Measurements from ENCODE around the gene SELENOM.

SELENOM gene

DNA sequence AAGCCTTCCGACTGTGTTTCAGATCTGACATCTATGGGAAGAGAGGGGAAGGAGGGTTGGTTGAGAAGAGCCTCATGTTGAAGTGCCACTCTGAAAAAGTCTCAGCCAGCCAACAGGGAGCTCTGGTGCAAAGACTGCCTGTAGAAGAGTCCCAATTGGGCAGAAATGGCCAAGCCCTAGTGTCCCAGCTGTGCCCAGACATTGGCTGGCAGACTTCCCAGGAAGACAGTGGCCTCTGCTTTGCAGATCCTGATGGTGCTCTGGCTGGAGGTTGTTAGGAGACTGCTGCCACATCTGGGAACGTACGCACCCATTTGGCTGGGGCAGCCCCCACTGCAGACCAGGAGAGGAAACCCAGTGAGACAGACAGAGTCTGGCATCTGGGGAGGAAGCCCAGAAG is 36.2 kb upstream of the SELENOM start:
- Histone ChIP-seq H3K4me2 (ENCODE audit: low read length) (no peak overlapping the region), H3K36me3 (ENCODE audit: insufficient read depth, low read length) (no peaks in the 10 kb centered on the region), H3K4me3 (ENCODE audit: low read depth, low read length, poor library complexity, severe bottlenecking) (no peak overlapping the region), H3K27ac (ENCODE audit: low read depth, low read length, poor library complexity, severe bottlenecking) (no peak overlapping the region), H3K9me3 (ENCODE audit: low read length) (no peaks in the 10 kb centered on the region), H3K27me3 (ENCODE audit: insufficient read depth, low read length) (no peaks in the 10 kb centered on the region; the same call in 1 of the 2 replicates), H3K4me1 (ENCODE audit: insufficient read depth, low read length, severe bottlenecking) (no peaks in the 10 kb centered on the region), H2AFZ (ENCODE audit: low read length) (no peak overlapping the region), H3K9ac (ENCODE audit: low read length) (no peak overlapping the region), H3F3A (ENCODE audit: insufficient read depth, low read length) (no peaks in the 10 kb centered on the region), H4K20me1 (ENCODE audit: insufficient read depth, low read length) (no peaks in the 10 kb centered on the region), H3K79me2 (ENCODE audit: insufficient read depth, low read length) (no peaks in the 10 kb centered on the region), H3K9me2 (ENCODE audit: low read depth, low read length) (no peaks in the 10 kb centered on the region)
- no peak for TF ChIP-seq EZH2 (IDR thresholded peaks at IDR 0.05; ENCODE audit: borderline replicate concordance, low read length)
- TF ChIP-seq, protein P1, sequence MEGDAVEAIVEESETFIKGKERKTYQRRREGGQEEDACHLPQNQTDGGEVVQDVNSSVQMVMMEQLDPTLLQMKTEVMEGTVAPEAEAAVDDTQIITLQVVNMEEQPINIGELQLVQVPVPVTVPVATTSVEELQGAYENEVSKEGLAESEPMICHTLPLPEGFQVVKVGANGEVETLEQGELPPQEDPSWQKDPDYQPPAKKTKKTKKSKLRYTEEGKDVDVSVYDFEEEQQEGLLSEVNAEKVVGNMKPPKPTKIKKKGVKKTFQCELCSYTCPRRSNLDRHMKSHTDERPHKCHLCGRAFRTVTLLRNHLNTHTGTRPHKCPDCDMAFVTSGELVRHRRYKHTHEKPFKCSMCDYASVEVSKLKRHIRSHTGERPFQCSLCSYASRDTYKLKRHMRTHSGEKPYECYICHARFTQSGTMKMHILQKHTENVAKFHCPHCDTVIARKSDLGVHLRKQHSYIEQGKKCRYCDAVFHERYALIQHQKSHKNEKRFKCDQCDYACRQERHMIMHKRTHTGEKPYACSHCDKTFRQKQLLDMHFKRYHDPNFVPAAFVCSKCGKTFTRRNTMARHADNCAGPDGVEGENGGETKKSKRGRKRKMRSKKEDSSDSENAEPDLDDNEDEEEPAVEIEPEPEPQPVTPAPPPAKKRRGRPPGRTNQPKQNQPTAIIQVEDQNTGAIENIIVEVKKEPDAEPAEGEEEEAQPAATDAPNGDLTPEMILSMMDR (IDR thresholded peaks at IDR 0.05; ENCODE audit: low read length): no peak

DNA sequence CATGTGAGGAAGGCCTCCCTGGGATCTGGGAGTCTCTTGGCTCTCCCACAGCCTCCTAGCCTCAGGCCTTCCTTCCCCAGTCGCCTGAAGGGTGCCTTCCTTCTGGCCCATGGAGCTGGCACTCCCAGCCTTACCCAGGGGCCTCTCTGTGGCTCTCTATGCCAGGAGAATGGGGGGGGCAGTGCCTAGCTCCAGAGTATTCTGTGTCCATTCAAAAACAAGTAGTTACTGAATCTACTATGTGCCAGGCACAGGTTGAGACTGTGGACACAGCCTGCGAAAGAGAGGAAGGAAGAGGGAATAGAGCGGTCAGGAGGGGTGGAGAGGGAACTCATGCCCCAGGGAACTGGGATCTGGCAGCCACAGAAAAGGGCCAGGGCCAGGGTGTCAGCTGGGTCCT is 35.7 kb upstream of the SELENOM start:
- Histone ChIP-seq H3K4me2 (ENCODE audit: low read length) (no peak overlapping the region), H2AFZ (ENCODE audit: low read length) (no peak overlapping the region), H3K4me1 (ENCODE audit: insufficient read depth, low read length, severe bottlenecking) (no peaks in the 10 kb centered on the region), H3K9me2 (ENCODE audit: low read depth, low read length) (no peaks in the 10 kb centered on the region), H3K27me3 (ENCODE audit: insufficient read depth, low read length) (no peaks in the 10 kb centered on the region; the same call in 1 of the 2 replicates), H3K9me3 (ENCODE audit: low read length) (no peaks in the 10 kb centered on the region), H4K20me1 (ENCODE audit: insufficient read depth, low read length) (no peaks in the 10 kb centered on the region), H3K27ac (ENCODE audit: low read depth, low read length, poor library complexity, severe bottlenecking) (no peak overlapping the region), H3F3A (ENCODE audit: insufficient read depth, low read length) (no peaks in the 10 kb centered on the region), H3K4me3 (ENCODE audit: low read depth, low read length, poor library complexity, severe bottlenecking) (no peak overlapping the region), H3K36me3 (ENCODE audit: insufficient read depth, low read length) (no peaks in the 10 kb centered on the region), H3K9ac (ENCODE audit: low read length) (no peak overlapping the region), H3K79me2 (ENCODE audit: insufficient read depth, low read length) (no peaks in the 10 kb centered on the region)
- TF ChIP-seq, protein P1 (IDR thresholded peaks at IDR 0.05; ENCODE audit: low read length): no peak
- no peak for TF ChIP-seq EZH2 (IDR thresholded peaks at IDR 0.05; ENCODE audit: borderline replicate concordance, low read length)

DNA sequence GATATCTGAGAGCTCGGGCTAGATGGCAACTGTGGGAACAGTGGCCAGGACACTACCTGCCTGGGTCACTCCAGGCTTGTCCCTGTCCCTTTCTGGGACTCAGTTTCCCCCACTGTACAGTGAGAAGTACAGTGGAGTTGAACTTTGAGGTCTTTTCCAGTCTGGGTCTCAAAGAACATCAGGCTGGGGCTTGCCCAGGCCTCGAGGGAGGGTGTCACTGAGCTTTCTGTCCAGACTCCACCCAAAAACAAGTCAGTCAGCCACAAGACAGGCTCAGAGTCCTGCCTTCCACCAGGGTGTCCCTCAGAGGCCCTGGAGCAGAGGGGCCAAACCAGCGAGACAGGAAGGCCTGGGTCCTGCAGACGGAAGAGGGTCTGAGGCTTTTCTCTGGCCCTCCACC is 34.9 kb upstream of the SELENOM start:
- no peak overlapping the region for H3K9ac ChIP-seq (ENCODE audit: low read length)
- no peaks in the 10 kb centered on the region for H3K36me3 ChIP-seq (ENCODE audit: insufficient read depth, low read length)
- H3K4me3 ChIP-seq (ENCODE audit: low read depth, low read length, poor library complexity, severe bottlenecking): no peak overlapping the region
- H2AFZ ChIP-seq (ENCODE audit: low read length): no peak overlapping the region
- H3K4me1 ChIP-seq (ENCODE audit: insufficient read depth, low read length, severe bottlenecking): no peaks in the 10 kb centered on the region
- H3K27me3 ChIP-seq (ENCODE audit: insufficient read depth, low read length): no peaks in the 10 kb centered on the region; the same call in 1 of the 2 replicates
- H3K27ac ChIP-seq (ENCODE audit: low read depth, low read length, poor library complexity, severe bottlenecking): no peak overlapping the region
- H3K9me2 ChIP-seq (ENCODE audit: low read depth, low read length): no peaks in the 10 kb centered on the region
- H3K4me2 ChIP-seq (ENCODE audit: low read length): no peak overlapping the region
- no peaks in the 10 kb centered on the region for H3K79me2 ChIP-seq (ENCODE audit: insufficient read depth, low read length)
- TF ChIP-seq EZH2 (IDR thresholded peaks at IDR 0.05; ENCODE audit: borderline replicate concordance, low read length): no peak
- TF ChIP-seq, protein P1 (IDR thresholded peaks at IDR 0.05; ENCODE audit: low read length): no peak
- H4K20me1 ChIP-seq (ENCODE audit: insufficient read depth, low read length): no peaks in the 10 kb centered on the region
- no peaks in the 10 kb centered on the region for H3K9me3 ChIP-seq (ENCODE audit: low read length)
- no peaks in the 10 kb centered on the region for H3F3A ChIP-seq (ENCODE audit: insufficient read depth, low read length)
